Measurements from ENCODE around the gene SPRY4.

DNA sequence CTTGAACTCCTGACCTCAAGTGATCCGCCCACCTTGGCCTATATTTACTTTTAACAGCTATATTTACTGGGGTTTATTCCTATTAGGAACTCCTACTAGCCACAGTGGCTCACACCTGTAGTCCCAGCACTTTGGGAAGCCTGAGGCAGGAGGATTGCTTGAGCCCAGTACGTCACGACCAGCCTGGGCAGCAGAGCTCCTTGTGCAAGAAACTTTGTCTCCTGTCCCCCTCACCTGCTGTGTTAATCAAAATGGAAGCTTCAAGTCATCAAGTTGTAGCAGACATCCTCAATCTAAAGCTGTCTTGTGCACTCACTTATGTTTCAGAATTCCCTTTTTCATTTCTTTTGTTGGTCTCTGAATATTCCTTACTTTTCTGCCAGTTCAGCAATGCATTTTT lies 15.0 kb upstream of the SPRY4 start:
- TF ChIP-seq, protein P1, sequence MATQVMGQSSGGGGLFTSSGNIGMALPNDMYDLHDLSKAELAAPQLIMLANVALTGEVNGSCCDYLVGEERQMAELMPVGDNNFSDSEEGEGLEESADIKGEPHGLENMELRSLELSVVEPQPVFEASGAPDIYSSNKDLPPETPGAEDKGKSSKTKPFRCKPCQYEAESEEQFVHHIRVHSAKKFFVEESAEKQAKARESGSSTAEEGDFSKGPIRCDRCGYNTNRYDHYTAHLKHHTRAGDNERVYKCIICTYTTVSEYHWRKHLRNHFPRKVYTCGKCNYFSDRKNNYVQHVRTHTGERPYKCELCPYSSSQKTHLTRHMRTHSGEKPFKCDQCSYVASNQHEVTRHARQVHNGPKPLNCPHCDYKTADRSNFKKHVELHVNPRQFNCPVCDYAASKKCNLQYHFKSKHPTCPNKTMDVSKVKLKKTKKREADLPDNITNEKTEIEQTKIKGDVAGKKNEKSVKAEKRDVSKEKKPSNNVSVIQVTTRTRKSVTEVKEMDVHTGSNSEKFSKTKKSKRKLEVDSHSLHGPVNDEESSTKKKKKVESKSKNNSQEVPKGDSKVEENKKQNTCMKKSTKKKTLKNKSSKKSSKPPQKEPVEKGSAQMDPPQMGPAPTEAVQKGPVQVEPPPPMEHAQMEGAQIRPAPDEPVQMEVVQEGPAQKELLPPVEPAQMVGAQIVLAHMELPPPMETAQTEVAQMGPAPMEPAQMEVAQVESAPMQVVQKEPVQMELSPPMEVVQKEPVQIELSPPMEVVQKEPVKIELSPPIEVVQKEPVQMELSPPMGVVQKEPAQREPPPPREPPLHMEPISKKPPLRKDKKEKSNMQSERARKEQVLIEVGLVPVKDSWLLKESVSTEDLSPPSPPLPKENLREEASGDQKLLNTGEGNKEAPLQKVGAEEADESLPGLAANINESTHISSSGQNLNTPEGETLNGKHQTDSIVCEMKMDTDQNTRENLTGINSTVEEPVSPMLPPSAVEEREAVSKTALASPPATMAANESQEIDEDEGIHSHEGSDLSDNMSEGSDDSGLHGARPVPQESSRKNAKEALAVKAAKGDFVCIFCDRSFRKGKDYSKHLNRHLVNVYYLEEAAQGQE (IDR thresholded peaks at IDR 0.05; ENCODE audit: insufficient replicate concordance, low read depth): no peak
- TF ChIP-seq, protein P2, sequence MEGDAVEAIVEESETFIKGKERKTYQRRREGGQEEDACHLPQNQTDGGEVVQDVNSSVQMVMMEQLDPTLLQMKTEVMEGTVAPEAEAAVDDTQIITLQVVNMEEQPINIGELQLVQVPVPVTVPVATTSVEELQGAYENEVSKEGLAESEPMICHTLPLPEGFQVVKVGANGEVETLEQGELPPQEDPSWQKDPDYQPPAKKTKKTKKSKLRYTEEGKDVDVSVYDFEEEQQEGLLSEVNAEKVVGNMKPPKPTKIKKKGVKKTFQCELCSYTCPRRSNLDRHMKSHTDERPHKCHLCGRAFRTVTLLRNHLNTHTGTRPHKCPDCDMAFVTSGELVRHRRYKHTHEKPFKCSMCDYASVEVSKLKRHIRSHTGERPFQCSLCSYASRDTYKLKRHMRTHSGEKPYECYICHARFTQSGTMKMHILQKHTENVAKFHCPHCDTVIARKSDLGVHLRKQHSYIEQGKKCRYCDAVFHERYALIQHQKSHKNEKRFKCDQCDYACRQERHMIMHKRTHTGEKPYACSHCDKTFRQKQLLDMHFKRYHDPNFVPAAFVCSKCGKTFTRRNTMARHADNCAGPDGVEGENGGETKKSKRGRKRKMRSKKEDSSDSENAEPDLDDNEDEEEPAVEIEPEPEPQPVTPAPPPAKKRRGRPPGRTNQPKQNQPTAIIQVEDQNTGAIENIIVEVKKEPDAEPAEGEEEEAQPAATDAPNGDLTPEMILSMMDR (IDR thresholded peaks at IDR 0.05; ENCODE audit: insufficient read depth, low read length): no peak
- TF ChIP-seq POLR2AphosphoS5 (IDR thresholded peaks at IDR 0.05; ENCODE audit: low read depth) (no peak), GABPA (IDR thresholded peaks at IDR 0.05; ENCODE audit: low read depth) (no peak), SPI1 (IDR thresholded peaks at IDR 0.05; ENCODE audit: borderline replicate concordance, low read depth) (no peak)
